Activated naive CD8-positive, alpha-beta T cell treated with anti-CD3 and anti-CD28 coated beads, Interleukin-2, amount 50 U/mL, for 16 hours (primary cell): Measurements from ENCODE around the gene KRTAP5-2.

Experiments
- DNase-seq: peaks from one replicate; pipeline ENCODE4 v3.0.0-alpha.2; 2020; ENCODE audit warnings: low read depth, low spot score

Gene KRTAP5-2

DNA sequence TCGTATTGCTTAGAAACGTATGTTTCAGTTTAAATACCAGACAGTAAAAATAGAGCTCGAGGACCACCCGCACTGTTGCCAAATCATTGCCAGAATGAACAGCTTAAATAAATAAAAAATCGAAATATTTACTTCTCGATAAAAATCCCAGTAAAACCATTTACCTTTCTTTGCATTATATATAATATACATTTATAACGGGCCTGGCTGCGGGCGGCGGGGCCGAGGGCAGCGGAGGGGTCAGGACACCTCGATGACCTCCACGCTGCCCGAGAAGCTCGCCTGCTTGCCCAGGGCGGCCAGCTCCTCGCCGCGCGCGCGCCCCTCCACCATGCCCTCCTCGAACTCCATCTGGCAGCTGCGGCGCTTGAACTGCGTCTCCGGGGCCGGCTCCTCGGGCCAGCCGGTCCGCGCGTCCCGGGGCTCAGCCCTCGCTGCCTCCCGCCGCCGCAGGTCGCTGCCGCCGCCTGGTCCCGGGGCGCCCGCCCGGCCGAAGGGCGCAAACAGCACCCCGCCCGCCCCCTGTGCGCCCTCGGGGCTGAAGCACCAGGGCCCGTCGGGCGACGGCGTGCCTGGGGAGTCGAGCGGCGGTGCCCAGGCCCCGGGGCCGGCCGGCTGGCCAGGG lies 41.7 kb downstream of the KRTAP5-2 start:
- no peak for DNase-seq

DNA sequence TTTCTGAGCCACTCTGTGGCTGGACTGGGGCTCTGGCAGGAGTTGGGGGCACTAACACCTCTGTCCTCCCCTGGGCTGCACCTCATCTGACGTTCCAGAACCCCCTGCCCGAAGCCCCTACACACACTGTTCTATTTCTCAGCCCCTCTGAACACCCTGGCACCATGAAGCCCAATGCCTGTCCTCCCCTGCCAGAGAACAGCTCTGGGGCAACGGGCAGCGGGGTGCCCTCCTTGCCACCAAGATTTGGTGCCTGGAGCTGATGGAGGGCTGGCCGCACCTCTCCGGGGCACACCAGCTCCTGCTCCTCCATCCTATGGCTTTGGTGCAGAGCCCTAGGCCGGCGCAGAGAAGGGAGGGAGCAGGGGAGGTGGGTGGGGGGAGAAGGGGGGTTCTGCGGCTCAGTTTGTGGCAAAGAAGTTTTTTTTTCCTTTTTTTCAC lies 42.4 kb downstream of the KRTAP5-2 start:
- no peak for DNase-seq

- DNase-seq: no peak
These were observed 42.9 kb downstream of the KRTAP5-2 start for GRCh38 chr11:1554981-1555712.

GRCh38 chr11:1553808-1554594 lies 44.1 kb downstream of the KRTAP5-2 start:
- DNase-seq: no peak

- no peak for DNase-seq
These were observed 48.5 kb downstream of the KRTAP5-2 start for GRCh38 chr11:1549338-1550330.

GRCh38 chr11:1548221-1549070 lies 49.6 kb downstream of the KRTAP5-2 start:
- no peak for DNase-seq

DNA sequence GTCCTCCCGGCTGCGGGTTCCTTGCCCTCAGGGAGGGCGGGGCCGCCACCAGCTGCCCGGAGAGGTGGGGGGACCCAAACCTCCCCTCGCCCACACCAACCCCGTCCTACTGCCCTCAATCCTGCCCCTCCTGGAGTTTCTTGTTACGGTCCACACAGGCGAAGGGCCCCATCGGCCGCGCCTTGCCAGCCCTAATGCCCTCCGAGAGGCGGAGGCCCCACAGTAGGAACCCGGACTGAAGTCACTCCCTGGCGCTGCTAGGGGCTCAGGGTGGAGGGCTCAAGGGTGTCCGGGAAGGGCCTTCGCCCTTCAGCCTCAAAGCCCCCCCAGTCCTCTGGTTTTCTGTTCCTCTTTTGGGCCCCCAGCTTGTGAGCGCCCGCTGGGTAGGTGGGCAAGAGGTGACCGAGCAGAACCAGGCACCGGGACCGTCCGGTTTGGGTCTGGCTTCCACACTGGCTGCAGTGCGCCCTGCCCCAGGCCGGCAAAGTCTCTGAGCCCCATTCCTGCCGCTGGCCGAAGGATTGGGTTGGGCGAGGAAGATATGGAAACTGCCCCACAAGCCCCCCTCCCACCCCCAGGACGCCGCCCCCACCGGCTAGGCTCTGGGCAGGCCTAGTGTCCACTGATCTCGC lies 50.5 kb downstream of the KRTAP5-2 start:
- no peak for DNase-seq
